Measurements from ENCODE around the gene CD163.

Gene CD163

DNA sequence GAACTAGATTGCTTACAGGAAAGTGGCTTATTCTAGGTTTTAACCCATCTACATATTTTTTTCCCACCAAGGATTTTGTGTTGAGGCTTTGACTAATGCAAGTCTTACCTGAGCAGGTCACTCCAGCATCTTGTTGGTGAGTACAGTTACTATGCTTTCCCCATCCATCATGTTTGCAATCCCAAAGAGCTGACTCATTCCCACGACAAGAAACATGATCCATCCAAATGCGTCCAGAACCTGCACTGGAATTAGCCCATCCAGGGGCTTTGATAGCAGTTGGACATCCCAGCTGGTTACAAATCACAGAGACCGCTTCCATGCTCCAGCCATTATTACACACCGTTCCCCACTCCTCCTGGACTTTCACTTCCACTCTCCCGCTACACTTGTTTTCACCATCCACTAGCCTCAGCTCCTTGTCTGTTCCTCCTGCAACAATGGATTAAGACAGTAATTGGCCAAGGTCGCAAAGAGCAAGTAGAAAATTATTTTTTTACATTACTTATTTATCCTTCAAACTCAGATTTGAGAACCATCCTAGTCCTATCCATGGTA lies 2.5 kb downstream of the CD163 start:
- no peak overlapping the region for H3K4me3 ChIP-seq (replicated peaks; ENCODE audit: low read depth, low read length)
- TF ChIP-seq, protein P1, sequence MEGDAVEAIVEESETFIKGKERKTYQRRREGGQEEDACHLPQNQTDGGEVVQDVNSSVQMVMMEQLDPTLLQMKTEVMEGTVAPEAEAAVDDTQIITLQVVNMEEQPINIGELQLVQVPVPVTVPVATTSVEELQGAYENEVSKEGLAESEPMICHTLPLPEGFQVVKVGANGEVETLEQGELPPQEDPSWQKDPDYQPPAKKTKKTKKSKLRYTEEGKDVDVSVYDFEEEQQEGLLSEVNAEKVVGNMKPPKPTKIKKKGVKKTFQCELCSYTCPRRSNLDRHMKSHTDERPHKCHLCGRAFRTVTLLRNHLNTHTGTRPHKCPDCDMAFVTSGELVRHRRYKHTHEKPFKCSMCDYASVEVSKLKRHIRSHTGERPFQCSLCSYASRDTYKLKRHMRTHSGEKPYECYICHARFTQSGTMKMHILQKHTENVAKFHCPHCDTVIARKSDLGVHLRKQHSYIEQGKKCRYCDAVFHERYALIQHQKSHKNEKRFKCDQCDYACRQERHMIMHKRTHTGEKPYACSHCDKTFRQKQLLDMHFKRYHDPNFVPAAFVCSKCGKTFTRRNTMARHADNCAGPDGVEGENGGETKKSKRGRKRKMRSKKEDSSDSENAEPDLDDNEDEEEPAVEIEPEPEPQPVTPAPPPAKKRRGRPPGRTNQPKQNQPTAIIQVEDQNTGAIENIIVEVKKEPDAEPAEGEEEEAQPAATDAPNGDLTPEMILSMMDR (IDR thresholded peaks at IDR 0.05; ENCODE audit: low read length, missing control alignments), result no peak
- DNase-seq (ENCODE audit: low read depth), result no peak

DNA sequence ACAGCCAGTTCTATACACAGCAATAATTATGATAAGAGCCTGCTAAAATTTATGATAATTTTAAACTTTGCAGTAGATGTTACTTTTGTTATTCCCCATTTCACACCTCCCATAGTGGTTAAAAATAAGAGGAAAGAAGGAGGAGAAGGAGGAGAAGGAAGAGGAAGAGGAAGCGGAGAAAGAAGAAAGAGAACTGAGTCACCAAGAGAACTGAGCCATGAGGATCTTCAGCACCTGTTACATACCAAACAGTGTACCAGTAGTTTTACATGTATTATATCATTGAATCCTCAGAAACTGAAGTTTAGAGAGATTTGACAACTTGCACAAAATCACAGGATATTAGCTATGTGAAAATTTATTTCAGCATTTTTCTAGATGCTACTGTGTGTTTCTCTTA lies 3.9 kb downstream of the CD163 start:
- DNase-seq (ENCODE audit: low read depth), result no peak
- no peak overlapping the region for H3K4me3 ChIP-seq (replicated peaks; ENCODE audit: low read depth, low read length)
- TF ChIP-seq, protein P1 (IDR thresholded peaks at IDR 0.05; ENCODE audit: low read length, missing control alignments), result no peak

DNA sequence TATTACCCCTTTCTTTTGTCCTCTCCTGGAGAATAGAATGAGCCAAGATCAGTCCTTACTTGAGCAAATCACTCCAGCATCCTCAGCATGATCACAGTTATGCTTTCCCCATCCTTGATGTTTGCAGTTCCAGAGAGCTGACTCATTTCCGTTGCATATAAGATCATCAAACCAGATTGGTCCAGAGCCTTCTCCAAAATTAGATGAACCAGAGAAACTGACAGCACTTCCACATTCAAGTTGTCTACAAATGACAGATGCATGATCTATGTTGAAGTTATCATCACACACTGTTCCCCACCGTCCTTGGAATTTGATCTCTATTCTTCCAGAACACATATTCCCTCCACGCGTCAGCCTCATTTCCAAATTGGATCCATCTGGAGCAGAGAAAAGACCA lies 4.8 kb downstream of the CD163 start:
- DNase-seq (ENCODE audit: low read depth), result peak; percentile 37
- H3K4me3 ChIP-seq (replicated peaks; ENCODE audit: low read depth, low read length), result no peak overlapping the region
- TF ChIP-seq, protein P1 (IDR thresholded peaks at IDR 0.05; ENCODE audit: low read length, missing control alignments), result no peak

DNA sequence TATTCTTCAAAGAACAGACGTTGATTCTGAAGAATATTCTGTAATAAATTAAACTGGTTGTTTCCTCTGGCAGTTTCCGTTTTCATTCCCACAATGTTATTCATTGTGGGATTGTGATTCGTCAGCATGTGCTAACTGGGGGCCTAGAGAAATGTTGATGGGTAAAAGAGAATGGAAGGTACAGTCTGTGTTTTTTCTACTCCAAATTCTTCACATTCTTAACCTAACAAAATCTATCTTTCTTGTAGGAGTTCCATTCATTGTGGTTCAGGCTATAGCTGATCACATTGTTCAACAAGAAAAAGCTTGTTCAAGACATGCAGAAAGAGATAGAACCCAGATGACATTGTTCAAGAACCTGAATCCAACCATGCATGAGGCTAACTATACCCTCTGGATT lies 5.9 kb downstream of the CD163 start:
- TF ChIP-seq, protein P1 (IDR thresholded peaks at IDR 0.05; ENCODE audit: low read length, missing control alignments), result no peak

DNA sequence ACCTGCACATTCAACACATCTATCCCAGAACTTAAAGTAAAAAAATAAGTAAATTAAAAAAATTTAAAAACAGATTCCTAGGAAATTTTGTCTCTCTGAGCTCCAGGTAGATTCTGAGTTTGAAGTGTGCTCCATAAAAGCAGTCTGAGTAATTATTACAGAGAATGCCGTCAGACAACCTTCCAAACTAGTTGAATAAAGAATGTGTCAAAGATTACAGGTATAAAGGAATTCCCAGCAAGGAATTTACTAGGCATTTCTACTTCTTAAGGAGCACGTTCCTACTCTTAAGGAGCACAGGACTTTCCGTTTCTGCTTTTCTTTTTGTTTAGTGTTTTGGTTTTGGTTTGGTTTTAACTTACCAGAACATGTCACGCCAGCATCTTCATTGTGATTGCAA lies 7.1 kb downstream of the CD163 start:
- DNase-seq (ENCODE audit: low read depth), result no peak
- TF ChIP-seq, protein P1 (IDR thresholded peaks at IDR 0.05; ENCODE audit: low read length, missing control alignments), result no peak
- no peak overlapping the region for H3K4me3 ChIP-seq (replicated peaks; ENCODE audit: low read depth, low read length)

More for the DNA sequence above, 5.9 kb downstream of the CD163 start:
- no peak for DNase-seq (ENCODE audit: low read depth)
- H3K4me3 ChIP-seq (replicated peaks; ENCODE audit: low read depth, low read length), result no peak overlapping the region

DNA sequence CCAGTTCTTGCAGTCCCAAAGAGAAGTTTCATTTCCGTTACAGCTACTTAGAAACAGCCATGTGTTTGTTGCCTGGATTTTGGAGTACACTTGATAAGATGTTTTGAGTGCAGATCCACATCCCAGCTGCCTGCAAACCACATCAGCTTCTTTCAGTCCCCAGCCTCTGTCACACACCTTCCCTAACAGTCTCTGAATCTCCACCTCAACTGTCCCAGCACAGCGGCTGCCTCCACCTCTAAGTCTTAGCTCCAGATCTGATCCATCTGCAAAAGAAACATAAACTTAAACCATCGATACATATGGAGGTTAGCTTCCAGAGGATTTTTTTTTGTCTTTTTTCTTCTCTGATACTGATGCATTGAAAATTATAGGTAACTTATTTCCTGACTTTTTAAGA lies 8.4 kb downstream of the CD163 start:
- H3K4me3 ChIP-seq (replicated peaks; ENCODE audit: low read depth, low read length), result no peak overlapping the region
- DNase-seq (ENCODE audit: low read depth), result no peak
- TF ChIP-seq, protein P1 (IDR thresholded peaks at IDR 0.05; ENCODE audit: low read length, missing control alignments), result no peak

DNA sequence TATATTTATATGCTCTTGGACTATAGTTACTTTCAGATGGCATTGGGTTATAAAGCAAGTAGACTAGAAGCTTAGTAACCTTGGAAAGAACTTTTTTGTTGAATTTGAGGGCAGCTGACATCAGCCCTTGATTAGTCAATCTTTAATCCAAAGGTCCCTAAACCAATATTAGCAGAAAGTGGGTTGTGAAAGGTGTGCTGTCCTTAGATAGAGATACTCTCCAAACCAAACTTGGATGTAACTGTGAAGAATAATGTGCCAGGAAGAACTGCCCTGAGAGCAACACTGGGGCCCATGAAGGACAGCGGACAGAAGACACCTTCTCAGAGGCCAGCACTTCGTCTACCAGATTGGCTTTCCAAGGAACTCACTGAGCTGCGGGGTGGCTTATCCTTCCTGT lies 10.6 kb downstream of the CD163 start:
- TF ChIP-seq, protein P1 (IDR thresholded peaks at IDR 0.05; ENCODE audit: low read length, missing control alignments), result no peak
- DNase-seq (ENCODE audit: low read depth), result no peak
- no peak overlapping the region for H3K4me3 ChIP-seq (replicated peaks; ENCODE audit: low read depth, low read length)

Measured in fibroblast of pulmonary artery (primary cell).